Sciatic nerve (tissue), 2 donors: Measurements from ENCODE around the gene SLC13A4. TPM values are rescaled to one million over a fixed set of nuclear protein-coding genes. Genes with fewer than 3 reads are reported as not detected.
"Not testable (repeated sequence)": the region's sequence is repeated elsewhere in the genome, so short reads cannot be mapped to it uniquely, and the experiment has no call there.

Experiments used
- ATAC-seq: fragments of 200-7000 bp; cut with Tn5 transposase; one replicate; pipeline ENCODE4 v1.9.1; 2020; ENCODE audit warnings: mild to moderate bottlenecking, moderate library complexity
- DNase-seq: peaks from one replicate; pipeline ENCODE4 v3.0.0-alpha.2; 2020; ENCODE audit warnings: low spot score
- intact Hi-C: fragments of 100-400 bp; cut with DNase I; formaldehyde crosslinking; loops from one replicate; pipeline ENCODE4 v1.14.2; 2022
- total RNA-seq: library from RNA; stranded (reverse); fragmentation: NEBNext Ultra II Directional; extraction: Animal tissue kit (Norgen Biotek cat#: 25700); gene quantifications from one replicate; pipeline ENCODE4 v1.2.1, GENCODE V29; 2021
- donor health status: DM: no; HTN: no; CAD: no.
- donor health status: DM: no; HTN: no; CAD: no.

The SLC13A4 gene
- total RNA-seq, 1 donor from 2014 or later, result 0.27 TPM

DNA sequence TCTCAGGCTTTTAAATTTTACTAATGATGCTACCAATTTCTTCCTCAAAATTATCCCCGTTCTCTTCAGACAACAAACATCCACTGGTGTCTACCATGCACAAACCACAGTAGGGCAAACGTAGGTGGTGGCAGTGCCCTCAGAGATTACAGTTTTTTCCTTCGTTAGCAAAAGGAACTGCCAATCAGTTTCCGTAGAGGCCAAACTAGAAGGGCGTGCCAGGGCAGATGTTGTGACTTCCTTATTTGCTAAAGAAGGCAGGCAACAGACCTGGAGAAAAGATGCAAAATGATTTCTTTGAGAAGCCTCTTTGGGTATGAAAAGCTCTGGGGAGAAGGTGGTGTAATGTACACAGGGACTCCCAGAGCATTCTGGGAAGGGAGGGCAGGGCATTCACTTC lies 28.2 kb upstream of the SLC13A4 start:
- intact Hi-C loops, result no loop called here
- no peak for ATAC-seq
- DNase-seq, result no peak

DNA sequence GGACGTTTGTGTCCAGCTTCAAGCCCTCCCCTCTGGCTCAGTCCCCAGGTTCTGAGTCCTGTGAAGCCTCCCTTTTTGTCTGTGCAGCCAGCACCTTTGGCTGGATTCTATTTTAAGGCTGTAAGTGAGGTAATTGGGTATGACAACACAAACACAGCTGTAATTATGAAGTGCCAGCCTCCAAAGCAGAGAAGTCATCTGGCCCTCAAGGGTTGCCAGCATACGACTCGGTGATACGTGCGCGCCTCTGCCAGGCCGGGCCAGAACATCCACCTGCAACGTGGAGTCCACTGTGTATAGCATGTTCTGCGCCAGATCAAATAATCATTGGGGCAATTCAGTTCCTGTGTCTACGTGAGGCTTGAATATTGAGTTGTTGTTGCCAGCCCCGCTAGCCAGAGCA lies 27.4 kb upstream of the SLC13A4 start:
- DNase-seq (no peak), ATAC-seq (no peak)
- intact Hi-C loops, result no loop called here

DNA sequence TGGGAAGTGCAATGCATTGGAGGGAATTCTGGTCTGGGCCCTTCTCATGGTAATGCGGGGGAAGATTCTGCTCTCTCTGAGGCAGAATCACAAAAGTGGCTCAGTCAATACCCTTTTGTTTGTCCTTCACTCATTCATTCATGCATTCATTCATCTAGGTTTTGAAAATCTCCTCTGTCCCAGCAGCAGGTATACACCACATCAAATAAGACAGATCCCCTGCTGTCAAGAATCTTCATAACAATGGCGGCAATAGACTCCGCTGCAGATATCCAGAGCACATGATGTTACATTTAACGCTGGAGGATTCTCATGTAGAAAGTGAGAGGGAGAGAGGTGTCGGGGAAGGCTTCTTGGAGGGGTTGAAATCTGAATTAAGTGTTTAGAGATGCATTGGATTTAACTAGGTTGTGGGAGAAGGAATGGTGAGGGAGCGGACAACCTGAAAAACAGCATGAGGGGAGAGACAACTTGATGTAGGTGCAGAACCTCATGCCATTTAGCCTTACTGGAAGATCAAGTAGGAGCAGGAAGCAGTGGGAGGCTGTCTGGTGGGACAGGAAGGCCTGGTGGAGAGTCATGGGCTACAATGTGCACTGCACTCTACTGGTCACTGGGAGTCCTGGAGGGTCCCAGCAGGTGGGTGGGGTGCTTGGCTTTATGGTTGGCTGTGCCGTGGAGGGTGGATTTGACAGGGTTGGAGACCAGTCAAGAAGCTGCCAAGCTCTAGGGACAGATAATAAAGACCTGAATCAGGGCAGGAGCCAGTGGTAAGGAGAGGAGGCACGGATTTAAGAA lies 25.8 kb upstream of the SLC13A4 start:
- ATAC-seq, result no peak
- DNase-seq, result no peak
- intact Hi-C loops, result no loop called here

DNA sequence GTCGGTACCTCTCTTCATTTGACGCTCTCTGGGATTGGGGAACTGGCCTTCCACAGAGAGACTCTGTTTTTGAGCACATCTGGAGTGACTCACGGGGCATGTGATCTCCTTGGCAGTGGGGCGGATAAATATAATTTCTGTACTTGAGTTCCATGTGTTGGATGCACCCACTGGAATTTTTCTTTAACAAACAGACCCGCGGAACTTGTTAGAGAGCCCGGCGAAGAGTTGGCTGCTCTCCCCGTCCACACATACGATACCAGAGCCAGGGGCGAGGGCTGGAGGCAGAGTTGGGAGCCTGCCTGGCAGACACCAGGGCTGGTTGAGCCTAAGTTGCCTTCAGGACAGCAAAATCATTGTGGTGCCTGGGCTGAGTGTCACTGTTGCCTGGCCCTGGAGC lies 20.8 kb upstream of the SLC13A4 start, which contains the start of gene FAM180A:
Gene FAM180A, minus strand, starts transcription at position 44 of the 400 bp plus-strand sequence. CDS start 233 bp downstream, outside the sequence.
- ATAC-seq (peak; percentile 82), DNase-seq (peak; percentile 73)
- intact Hi-C loops, result no loop called here

DNA sequence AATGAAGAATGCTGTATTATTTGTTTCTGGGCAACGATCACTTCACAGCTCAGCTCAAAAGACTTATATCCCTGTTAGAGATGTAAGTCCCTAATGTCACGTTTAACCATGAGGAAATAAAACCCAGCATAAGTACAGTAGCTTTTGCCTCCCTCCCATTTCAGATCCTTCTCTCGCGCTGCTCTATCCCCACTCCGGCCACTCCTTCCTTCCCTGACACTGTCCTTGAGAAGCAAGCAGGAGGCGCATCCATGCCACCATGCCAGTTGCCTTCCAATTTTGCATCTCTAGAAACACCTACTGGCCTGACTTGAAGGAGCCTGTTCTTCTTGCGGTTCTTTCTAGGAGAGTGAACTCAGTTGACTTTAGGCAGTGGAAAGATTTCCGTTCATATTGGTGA lies 19.4 kb upstream of the SLC13A4 start:
- intact Hi-C loops, result no loop called here
- ATAC-seq (no peak), DNase-seq (no peak)

DNA sequence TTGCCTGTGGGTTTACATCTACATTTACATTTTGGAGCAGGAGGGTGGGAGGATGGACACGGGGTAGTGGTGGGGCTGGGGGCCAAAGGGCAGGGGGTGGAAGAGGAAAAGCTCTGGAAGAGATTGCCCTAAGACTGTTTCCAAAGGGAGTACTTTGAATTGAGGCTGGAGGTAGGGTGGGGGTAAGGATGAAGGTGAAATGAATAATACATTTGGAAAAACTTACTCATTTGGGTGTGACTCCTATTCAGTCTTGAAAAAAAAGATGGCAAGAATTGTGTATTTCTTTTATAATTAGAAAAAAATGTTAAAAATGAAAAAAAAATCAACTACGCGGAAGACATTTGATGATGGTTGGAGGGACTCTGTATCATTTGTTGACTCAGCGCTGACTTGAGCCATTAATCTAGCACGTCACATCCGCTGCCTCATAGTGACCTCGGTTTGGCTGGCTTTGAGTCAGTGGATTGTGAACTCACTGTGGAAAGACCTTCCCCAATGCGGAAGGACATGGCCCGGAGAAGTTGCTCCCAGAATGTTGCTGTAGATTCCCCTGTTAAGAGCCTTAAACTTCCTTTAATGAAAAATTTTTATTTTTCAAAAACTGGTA lies 17.8 kb upstream of the SLC13A4 start:
- intact Hi-C loops, result no loop called here
- ATAC-seq (peak; percentile 86), DNase-seq (peak; percentile 68)

DNA sequence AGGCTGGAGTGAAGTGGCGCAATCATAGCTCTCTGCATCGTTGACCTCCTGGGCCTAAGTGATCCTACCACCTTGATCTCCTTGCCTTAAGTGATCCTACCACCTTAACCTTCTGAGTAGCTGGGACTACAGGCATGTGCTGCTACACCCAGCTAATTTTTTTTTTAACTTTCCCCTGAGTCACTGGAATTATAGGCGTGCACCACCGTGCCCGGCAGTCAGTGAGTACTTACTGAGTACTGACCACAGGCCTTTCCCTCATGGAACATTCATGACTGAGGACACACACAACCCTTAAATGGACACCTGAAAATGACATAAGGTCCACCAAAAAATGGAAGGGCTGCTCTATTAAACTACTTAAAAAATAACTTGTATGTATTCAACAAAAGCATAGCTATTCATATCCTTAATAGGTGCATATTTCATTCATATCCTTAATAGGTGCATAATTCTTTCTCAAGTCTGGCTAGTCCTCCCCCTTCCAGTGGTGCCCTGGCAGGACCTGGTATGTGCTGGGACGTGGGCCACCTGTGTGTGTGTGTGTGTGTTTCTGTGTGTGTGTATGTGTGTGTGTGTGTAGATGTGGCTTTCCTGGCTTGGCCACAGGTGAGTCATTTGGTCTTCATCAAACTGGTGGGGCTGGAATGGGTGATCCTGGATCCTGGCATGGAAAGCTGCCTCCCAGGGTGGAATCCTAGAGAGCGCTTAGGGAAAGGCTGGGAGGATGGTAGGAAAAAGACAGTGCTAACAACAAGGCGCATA lies 17.1 kb upstream of the SLC13A4 start:
- intact Hi-C loops, result no loop called here
- peak; percentile 48 for ATAC-seq
- DNase-seq, result no peak

DNA sequence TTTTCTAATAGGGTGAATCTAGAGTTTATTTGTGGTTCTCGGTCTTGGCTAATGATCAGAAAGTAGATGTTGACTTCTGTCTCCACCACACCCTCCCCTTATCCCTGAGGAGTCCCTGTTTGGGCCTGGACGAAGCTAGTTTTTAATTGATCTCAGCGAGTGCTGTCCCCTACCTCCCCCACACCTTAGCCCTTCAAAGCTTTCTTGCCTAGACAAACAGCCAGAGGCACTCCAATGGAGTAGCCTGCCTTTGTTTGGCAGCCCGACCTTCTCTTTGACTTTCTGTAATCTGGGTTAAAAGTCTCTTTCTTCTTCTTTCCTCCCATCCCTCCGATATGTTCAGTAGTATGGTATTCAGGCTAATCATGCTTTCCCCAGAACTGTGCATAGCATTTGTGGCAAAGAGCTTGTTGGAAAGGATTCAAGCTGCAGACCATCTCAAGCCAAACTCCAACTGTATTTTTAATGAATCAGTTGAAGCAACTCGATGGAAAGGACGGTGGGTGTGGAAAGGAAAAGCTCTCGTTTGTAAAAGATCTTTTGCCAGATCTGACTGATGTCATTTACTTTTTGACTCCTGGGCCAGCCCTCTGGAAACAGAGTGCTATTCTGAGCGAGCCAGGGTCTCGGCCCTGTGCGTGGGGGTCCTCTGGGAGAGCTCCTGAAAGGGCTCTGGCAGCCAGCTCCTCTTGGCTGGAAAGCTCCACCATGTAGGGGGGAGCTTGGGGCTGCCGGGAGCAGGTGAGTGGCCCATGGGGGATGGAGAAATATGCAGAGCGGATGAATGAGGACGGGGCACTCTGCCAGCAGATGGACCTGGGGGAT lies 16.1 kb upstream of the SLC13A4 start:
- DNase-seq (peak; percentile 70), ATAC-seq (peak; percentile 61)
- intact Hi-C loops, result no loop called here

DNA sequence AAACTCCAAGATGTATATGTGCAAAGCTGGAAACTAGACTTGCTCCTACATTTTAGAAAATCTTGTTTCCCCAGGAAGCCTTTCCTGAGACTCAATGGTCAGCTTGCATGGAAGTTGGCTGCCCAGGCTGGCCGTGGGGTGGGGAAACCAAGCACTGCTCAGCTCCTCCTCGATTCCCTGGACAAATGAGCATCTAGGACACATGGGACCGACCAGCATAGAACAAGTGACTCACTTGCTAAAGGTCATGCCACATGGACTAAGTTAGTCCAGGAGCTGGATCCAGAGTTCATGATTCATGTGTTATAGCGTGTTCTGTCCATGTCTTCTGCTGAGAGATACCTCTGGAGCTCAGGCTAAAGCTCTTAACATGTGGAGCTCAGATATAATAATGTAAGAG lies 14.4 kb upstream of the SLC13A4 start:
- ATAC-seq, result no peak
- intact Hi-C loops, result no loop called here
- DNase-seq, result no peak

DNA sequence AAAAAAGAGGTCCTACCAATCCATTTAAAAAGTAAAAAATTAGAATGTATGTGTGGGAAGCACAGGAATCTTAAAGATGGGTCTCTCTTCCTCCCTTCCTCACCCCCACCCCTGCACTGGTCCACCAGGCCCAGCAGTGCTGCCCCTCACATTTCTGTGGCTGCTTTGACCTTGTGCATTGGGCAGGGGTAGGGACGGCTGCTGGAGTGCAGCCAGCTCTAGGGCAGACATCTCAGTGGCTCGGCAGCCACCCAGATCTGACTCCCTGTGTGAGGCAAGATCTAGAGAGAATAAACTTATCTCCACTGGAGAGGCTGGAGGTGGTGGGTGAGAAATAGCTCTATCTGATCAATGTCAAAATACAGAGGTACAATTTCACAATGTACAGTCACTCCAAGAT lies 13.9 kb upstream of the SLC13A4 start:
- intact Hi-C loops, result no loop called here

DNA sequence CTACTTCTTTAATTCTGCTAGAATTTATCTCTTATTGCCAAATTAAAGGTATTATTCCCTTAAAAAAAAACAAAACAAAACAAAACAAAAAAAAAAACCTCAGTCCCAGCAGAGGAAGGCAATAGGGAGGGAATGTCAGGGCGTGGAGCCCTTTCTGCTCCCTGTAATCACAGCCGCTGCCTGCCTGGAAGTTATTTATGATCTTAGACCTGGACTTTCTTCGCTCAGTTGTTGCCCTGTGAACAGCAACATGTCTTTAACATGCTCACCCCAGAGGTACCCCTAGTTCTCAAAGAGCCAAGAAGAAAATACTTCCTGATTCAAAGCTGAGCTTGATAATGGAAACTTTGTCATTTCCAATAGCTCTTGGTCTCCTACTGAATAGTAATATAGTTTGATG lies 12.9 kb upstream of the SLC13A4 start:
- intact Hi-C loops, result no loop called here
- ATAC-seq (no peak), DNase-seq (no peak)

More for the DNA sequence above, 13.9 kb upstream of the SLC13A4 start:
- DNase-seq (no peak), ATAC-seq (no peak)

DNA sequence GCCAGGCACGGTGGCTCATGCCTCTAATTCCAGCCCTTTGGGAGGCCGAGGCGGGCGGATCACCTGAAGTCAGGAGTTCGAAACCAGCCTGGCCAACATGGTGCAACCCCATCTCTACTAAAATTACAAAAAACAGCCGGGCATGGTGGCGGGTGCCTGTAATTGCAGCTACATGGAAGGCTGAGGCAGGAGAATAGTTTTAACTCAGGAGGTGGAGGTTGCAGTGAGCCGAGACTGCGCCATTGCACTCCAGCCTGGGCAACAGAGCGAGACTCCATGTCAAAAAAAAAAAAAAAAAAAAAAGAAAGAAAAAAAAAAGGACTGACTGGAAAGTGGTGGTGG lies 9.3 kb upstream of the SLC13A4 start:
- DNase-seq, ATAC-seq, intact Hi-C loops: not testable (repeated sequence)

DNA sequence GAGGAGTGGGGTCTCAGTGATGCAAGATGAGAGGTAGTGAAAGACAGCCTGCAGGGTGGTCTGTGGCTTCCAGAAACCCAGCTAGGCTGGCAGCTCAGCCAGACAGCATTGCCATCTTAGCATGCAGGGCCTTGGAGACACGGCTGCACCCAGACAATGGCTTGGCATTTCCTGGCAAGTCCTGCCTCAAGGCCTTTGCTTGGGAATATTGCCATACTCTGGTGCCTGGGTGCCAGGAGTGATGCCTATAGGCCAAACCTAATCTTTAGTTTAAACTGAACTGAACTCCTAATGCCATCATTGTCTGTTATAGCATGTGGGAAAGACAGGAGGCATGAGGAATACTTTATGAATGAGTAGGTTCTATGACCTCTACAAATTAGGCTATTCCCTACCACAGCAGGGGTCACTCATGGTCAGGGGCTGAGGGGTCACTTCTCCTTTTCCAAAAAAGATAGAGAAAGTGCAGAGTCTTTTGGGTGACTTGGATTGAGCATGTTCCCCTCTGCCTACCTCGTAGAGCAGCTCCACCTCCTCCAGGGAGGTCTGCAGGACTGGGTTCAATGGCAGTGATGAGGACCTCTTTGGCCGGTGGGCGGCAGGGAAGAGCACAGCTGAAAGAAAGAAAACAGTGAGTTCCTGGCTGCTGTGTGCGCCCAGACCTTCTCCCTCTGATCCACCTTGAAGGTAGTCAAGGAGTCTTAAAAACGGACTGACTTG lies 8.8 kb upstream of the SLC13A4 start:
- no peak for ATAC-seq
- intact Hi-C loops, result no loop called here

DNA sequence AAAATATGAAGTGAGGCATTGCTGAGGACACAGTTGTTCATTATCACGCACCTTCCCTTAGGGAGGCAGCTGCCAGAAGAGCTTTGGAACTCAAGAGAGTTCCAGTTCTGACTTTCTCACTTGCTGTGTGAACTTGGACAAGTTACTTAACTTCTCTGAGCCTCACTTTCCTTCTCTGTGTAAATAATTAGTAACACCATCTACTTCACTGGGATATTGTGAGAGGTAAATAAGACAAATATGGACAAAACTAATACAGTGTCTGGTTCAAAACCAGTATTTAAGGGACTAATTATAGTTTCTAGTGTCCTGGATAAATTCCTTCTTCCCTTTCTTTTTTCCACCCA lies 6.3 kb upstream of the SLC13A4 start:
- intact Hi-C loops, result no loop called here
- DNase-seq (no peak), ATAC-seq (no peak)

More for the DNA sequence above, 8.8 kb upstream of the SLC13A4 start:
- no peak for DNase-seq

DNA sequence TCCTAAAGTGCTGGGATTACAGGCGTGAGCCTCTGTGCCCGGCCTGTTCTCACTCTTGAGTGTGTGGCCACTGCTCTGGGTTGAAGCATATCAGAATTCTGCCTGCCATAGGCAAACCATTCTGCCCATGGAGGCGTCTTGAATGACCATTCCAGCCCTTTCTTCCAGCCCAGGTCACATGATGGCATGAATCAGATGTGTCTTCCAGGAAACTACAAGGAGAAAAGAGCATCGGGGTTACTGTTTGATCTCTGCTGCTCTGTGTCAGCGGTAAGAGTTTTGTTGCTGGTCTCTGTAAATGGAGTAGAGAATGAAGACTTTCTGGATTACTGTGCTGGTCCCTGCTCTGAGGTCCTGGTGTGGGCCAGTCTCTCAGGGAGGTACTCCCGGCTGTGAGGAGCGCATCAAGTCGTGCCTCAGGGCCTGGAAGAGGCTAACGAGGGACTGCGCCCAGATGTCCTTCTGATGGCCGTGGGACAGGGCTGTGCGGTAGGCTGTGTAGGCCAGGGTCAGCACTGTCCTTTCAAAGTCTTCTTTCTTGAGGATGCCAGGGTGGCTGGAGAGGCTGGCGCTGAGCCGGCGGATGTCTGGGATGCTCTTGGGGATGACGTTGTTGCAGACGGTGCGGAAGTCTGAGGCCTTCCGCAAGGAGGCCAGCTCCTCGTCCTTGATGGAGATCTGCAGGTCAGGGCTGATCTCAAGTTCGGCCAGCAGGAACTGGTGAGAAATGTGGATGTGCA lies 5.8 kb upstream of the SLC13A4 start:
- no peak for ATAC-seq
- intact Hi-C loops, result no loop called here
- no peak for DNase-seq

DNA sequence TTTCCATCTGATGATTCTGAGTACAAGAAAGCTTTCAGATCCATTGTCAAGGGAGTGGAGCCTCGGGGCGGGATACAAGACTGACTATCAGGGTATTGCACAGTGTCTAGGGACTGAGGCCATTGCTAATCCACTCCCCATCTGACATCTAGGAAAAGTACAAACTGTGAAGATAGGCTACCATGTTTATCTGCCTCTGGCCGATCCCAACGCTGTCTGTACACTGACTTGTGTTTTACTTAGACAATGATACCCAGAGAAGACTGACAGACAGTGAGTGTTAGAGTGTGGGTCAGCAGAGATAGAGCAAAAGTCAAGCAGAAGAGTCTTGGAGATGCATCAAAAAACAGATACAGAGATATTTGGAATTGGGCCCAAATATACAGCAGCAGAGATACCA lies 3.1 kb upstream of the SLC13A4 start:
- intact Hi-C loops, result no loop called here
- DNase-seq (no peak), ATAC-seq (no peak)

DNA sequence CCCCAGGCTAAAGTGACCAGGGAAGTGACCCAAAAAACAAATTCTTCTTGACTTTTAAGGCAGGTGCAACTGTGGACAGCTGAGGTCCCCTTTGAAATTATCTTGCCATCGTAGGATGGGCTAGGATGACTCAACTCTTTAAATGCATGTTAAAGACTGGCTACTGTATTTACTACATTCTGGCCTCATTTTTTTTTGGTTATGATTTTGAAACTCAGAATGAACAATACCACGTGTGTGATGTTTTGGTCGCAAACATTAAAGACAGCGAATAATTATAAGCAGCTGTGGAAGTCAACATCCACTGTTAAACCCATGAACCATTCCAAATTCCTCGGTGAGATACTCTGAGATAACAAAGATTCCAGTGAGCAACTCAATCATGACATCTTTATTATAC lies 1.2 kb upstream of the SLC13A4 start:
- ATAC-seq (peak; percentile 40), DNase-seq (no peak)
- intact Hi-C loops, result no loop called here
